GM19455 (cell line): Measurements from ENCODE around the gene COPS8.

Experiments
- ATAC-seq: cut with Tn5 transposase; IDR thresholded peaks from one replicate; pipeline ENCODE4 v1.9.1; 2021; ENCODE audit not compliant: unreplicated experiment

Gene COPS8

GRCh38 chr2:237085248-237086221 lies at the start of gene COPS8:
Gene COPS8, plus strand, starts transcription at chr2:237085889. Its CDS starts 76 bp downstream, at chr2:237085965.
- peak; percentile 97 for ATAC-seq

- no peak for ATAC-seq
Measured at GRCh38 chr2:237039301-237040031, 46.2 kb upstream of the COPS8 start.

GRCh38 chr2:237041231-237041630 lies 44.5 kb upstream of the COPS8 start:
- ATAC-seq = no peak

GRCh38 chr2:237042101-237042500 lies 43.6 kb upstream of the COPS8 start:
- no peak for ATAC-seq

GRCh38 chr2:237043866-237044265 lies 41.8 kb upstream of the COPS8 start:
- ATAC-seq = no peak

- no peak for ATAC-seq
Measured at GRCh38 chr2:237044281-237044680, 41.4 kb upstream of the COPS8 start.

- no peak for ATAC-seq
Measured at GRCh38 chr2:237045449-237045848, 40.2 kb upstream of the COPS8 start.

GRCh38 chr2:237048595-237048994 lies 37.1 kb upstream of the COPS8 start:
- no peak for ATAC-seq

- ATAC-seq = no peak
Measured at GRCh38 chr2:237051861-237052260, 33.8 kb upstream of the COPS8 start.

- ATAC-seq = no peak
Measured at GRCh38 chr2:237053066-237053465, 32.6 kb upstream of the COPS8 start.

GRCh38 chr2:237055386-237056100 lies 30.1 kb upstream of the COPS8 start:
- no peak for ATAC-seq

GRCh38 chr2:237056287-237056875 lies 29.3 kb upstream of the COPS8 start:
- ATAC-seq = no peak

GRCh38 chr2:237057107-237057506 lies 28.6 kb upstream of the COPS8 start:
- ATAC-seq = no peak

- peak; percentile 70 for ATAC-seq
Measured at GRCh38 chr2:237057893-237058300, 27.8 kb upstream of the COPS8 start.

GRCh38 chr2:237058423-237058822 lies 27.3 kb upstream of the COPS8 start:
- no peak for ATAC-seq

GRCh38 chr2:237059155-237059875 lies 26.4 kb upstream of the COPS8 start:
- peak; percentile 72 for ATAC-seq

GRCh38 chr2:237060534-237061312 lies 25.0 kb upstream of the COPS8 start:
- ATAC-seq = no peak

GRCh38 chr2:237061356-237061755 lies 24.3 kb upstream of the COPS8 start:
- ATAC-seq = no peak

- ATAC-seq = no peak
Measured at GRCh38 chr2:237062585-237062984, 23.1 kb upstream of the COPS8 start.
